Prostate gland (tissue), 2 donors: ENCODE data around the gene RBM19.

ENCODE experiments used
- CTCF ChIP-seq, 4 experiments: fragments of 200-600 bp in 2 of 4; fragments of 450-650 bp in 2 of 4; sonication (generic) in 2 of 4; IDR thresholded peaks; 1 replicate in 3 of 4; 2 replicates in 1 of 4; pipeline ENCODE4 v1.5.1; 2016 to 2019; ENCODE audit warnings: antibody characterized with exemption in 4 of 4, mild to moderate bottlenecking in 2 of 4, moderate library complexity in 2 of 4
- POLR2A ChIP-seq: fragments of 450-650 bp; IDR thresholded peaks from one replicate; pipeline ENCODE4 v1.6.1; 2016; ENCODE audit warnings: antibody characterized with exemption, mild to moderate bottlenecking
- POLR2AphosphoS5 ChIP-seq: sonication (generic); formaldehyde crosslinking; IDR thresholded peaks from one replicate; pipeline ENCODE4 v1.6.1; 2017; ENCODE audit warnings: antibody characterized with exemption

- TF ChIP-seq CTCF (IDR thresholded peaks at IDR 0.05): no peak
- TF ChIP-seq POLR2A: no peak
- TF ChIP-seq POLR2AphosphoS5: no peak
These were observed 135.1 kb downstream of the RBM19 start for GRCh38 chr12:113831016-113831415.
